T follicular helper cell (primary cell): Measurements from ENCODE around the gene C19orf73.
A peak's percentile ranks its signal among the peaks of the same experiment; 100 is the strongest.
"Not testable (repeated sequence)": the region's sequence is repeated elsewhere in the genome, so short reads cannot be mapped to it uniquely, and the experiment has no call there.

Source experiments
- DNase-seq: peaks from one replicate; pipeline ENCODE4 v3.0.0-alpha.2; 2020; ENCODE audit warnings: low read depth

C19orf73 gene

GRCh38 chr19:49148784-49149651 is 30.1 kb upstream of the C19orf73 start:
- DNase-seq: peak; percentile 67

- no peak for DNase-seq
Measured at GRCh38 chr19:49148044-49148682, 29.2 kb upstream of the C19orf73 start.

- DNase-seq: not testable (repeated sequence)
Measured at GRCh38 chr19:49146408-49146770, 27.4 kb upstream of the C19orf73 start.

- peak; percentile 67 for DNase-seq
Measured at GRCh38 chr19:49145573-49146407, 26.8 kb upstream of the C19orf73 start.

GRCh38 chr19:49142866-49143335 is 24.0 kb upstream of the C19orf73 start:
- DNase-seq: no peak

- DNase-seq: no peak
Measured at GRCh38 chr19:49141352-49141751, 22.4 kb upstream of the C19orf73 start.

- no peak for DNase-seq
Measured at GRCh38 chr19:49140951-49141350, 22.0 kb upstream of the C19orf73 start.

GRCh38 chr19:49136771-49137171 is 17.8 kb upstream of the C19orf73 start:
- DNase-seq: no peak

- no peak for DNase-seq
Measured at GRCh38 chr19:49135686-49136085, 16.7 kb upstream of the C19orf73 start.

- DNase-seq: no peak
Measured at GRCh38 chr19:49133621-49134454, 14.9 kb upstream of the C19orf73 start.

- no peak for DNase-seq
Measured at GRCh38 chr19:49132974-49133609, 14.1 kb upstream of the C19orf73 start.

- no peak for DNase-seq
Measured at GRCh38 chr19:49130325-49130724, 11.4 kb upstream of the C19orf73 start.

GRCh38 chr19:49129238-49129583 is 10.3 kb upstream of the C19orf73 start:
- DNase-seq: no peak

- DNase-seq: no peak
Measured at GRCh38 chr19:49128545-49129237, 9.7 kb upstream of the C19orf73 start.

- peak; percentile 92 for DNase-seq
Measured at GRCh38 chr19:49127674-49128544, 9.0 kb upstream of the C19orf73 start.

- DNase-seq: not testable (repeated sequence)
Measured at GRCh38 chr19:49127225-49127624, 8.3 kb upstream of the C19orf73 start.

GRCh38 chr19:49126575-49126974 is 7.6 kb upstream of the C19orf73 start:
- DNase-seq: no peak

- DNase-seq: no peak
Measured at GRCh38 chr19:49125025-49125731, 6.2 kb upstream of the C19orf73 start.

GRCh38 chr19:49123285-49123684 is 4.3 kb upstream of the C19orf73 start:
- DNase-seq: not testable (repeated sequence)
